Kidney (tissue), 14 donors: ENCODE data around the gene CD68. TPM values are rescaled to one million over a fixed set of nuclear protein-coding genes. Genes with fewer than 3 reads are reported as not detected.

ENCODE experiments used
- DNase-seq, 5 donors: peaks; one replicate each; pipeline ENCODE4 v3.0.0-alpha.2; 2013 to 2020
- FAIRE-seq: peaks from 2 replicates; lab custom pipeline; 2012; peaks lifted over from hg19 to GRCh38; lab: Jason Lieb, UNC
- H3K27ac ChIP-seq, 2 donors: one replicate each; pipeline ENCODE4 v1.7.0; 2013; ENCODE audit warnings: low read depth in 2 of 2, low read length in 2 of 2, inconsistent platforms in 1 of 2
- H3K27me3 ChIP-seq: one replicate; pipeline ENCODE4 v1.7.1; 2013; ENCODE audit warnings: low read length, inconsistent platforms; ENCODE audit not compliant: control insufficient read depth, insufficient read depth
- H3K36me3 ChIP-seq, 3 donors: one replicate each; pipeline versions ENCODE4 v1.7.0 to v1.7.1; 2013; ENCODE audit warnings: low read length in 3 of 3, control low read depth in 1 of 3, inconsistent platforms in 1 of 3; ENCODE audit not compliant: insufficient read depth in 3 of 3, control insufficient read depth in 2 of 3
- H3K4me1 ChIP-seq, 3 donors: one replicate each; pipeline versions ENCODE4 v1.7.0 to v1.7.1; 2013; ENCODE audit warnings: low read length in 3 of 3, inconsistent platforms in 1 of 3, low read depth in 1 of 3; ENCODE audit not compliant: control insufficient read depth in 2 of 3, insufficient read depth in 2 of 3
- H3K4me3 ChIP-seq, 3 donors: one replicate each; pipeline versions ENCODE4 v1.7.0 to v1.8.1; 2013; ENCODE audit warnings: low read length in 3 of 3, control low read depth in 1 of 3, inconsistent platforms in 1 of 3
- H3K9ac ChIP-seq, 3 donors: one replicate each; pipeline versions ENCODE4 v1.7.0 to v1.7.1; 2013; ENCODE audit warnings: low read length in 3 of 3, control low read depth in 1 of 3, inconsistent platforms in 1 of 3
- H3K9me3 ChIP-seq, 3 donors: one replicate each; pipeline versions ENCODE4 v1.7.0 to v1.7.1; 2013; ENCODE audit warnings: low read length in 3 of 3, control low read depth in 1 of 3, inconsistent platforms in 1 of 3; ENCODE audit not compliant: control insufficient read depth in 2 of 3, insufficient read depth in 1 of 3
- CTCF ChIP-seq: IDR thresholded peaks from 3 replicates; pipeline ENCODE4 v1.5.1; 2012; ENCODE audit warnings: mild to moderate bottlenecking, moderate library complexity, borderline replicate concordance; ENCODE audit not compliant: insufficient read depth; ENCODE audit errors: extremely low read depth
- intact Hi-C: fragments of 100-400 bp; cut with DNase I; formaldehyde crosslinking; loops from one replicate; pipeline ENCODE4 v1.11.1; 2022
- polyA plus RNA-seq: library from polyadenylated mRNA; stranded (reverse); fragments of 350-450 nt; fragmentation: Illumina TruSeq; extraction: RNeasy Lipid Tissue Mini Kit (QIAGEN cat#74804); gene quantifications from one replicate; pipeline ENCODE4 v1.2.3, GENCODE V29; 2014; ENCODE audit warnings: low read depth, low replicate concordance; ENCODE audit not compliant: insufficient read depth
- total RNA-seq: library from RNA; stranded (reverse); fragmentation: NEBNext Ultra II Directional; extraction: Animal tissue kit (Norgen Biotek cat#: 25700); gene quantifications from one replicate; pipeline ENCODE4 v1.2.1, GENCODE V29; 2021
- donor health status: control.
- donor health status: control.
- donor health status: control.
- donor health status: control.
- donor health status: control.
- donor health status: DM: yes; HTN: yes; CAD: no.
- donor health status: Normal renal cell carcinoma (clear cell type).

Gene CD68
- total and polyA plus RNA-seq, 2 donors from 2014 or later, result 38.3 to 92.6 TPM

GRCh38 chr17:7538050-7538449 lies 41.4 kb upstream of the CD68 start:
- Histone ChIP-seq H3K27me3 (no peaks in the 10 kb centered on the region), H3K4me3 (no peak overlapping the region), H3K4me1 (peaks cover 0 to 3% (median under 1%) of the 10 kb centered on the region in 3 donors), H3K9me3 (peaks cover 0 to 7% (median 0%) of the 10 kb centered on the region in 3 donors), H3K9ac (no peak overlapping the region), H3K27ac (peak overlapping the region in 1 of 2 donors; percentile 75), H3K36me3 (no peaks in the 10 kb centered on the region)
- DNase-seq, result peak in 1 of 5 donors; percentile 19
- TF ChIP-seq CTCF, result no peak
- FAIRE-seq, result no peak
- intact Hi-C loops, result no loop called here

- Histone ChIP-seq H3K36me3 (no peaks in the 10 kb centered on the region), H3K4me1 (peaks cover 0 to 7% (median 3%) of the 10 kb centered on the region in 3 donors), H3K9ac (no peak overlapping the region), H3K4me3 (peak overlapping the region in 1 of 3 donors; percentile 2), H3K27me3 (no peaks in the 10 kb centered on the region), H3K9me3 (peaks cover 0 to 7% (median 0%) of the 10 kb centered on the region in 3 donors), H3K27ac (peak overlapping the region; percentile 59 to 75)
- intact Hi-C loops, result no loop called here
- FAIRE-seq, result no peak
- peak in 1 of 5 donors; percentile 32 for DNase-seq
- TF ChIP-seq CTCF, result no peak
Measured at GRCh38 chr17:7538891-7539545, 40.4 kb upstream of the CD68 start.

GRCh38 chr17:7541074-7541621 lies 38.3 kb upstream of the CD68 start:
- intact Hi-C loops, result no loop called here
- no peak overlapping the region for H3K9ac ChIP-seq
- peaks cover 0 to 7% (median 0%) of the 10 kb centered on the region in 3 donors for H3K9me3 ChIP-seq
- DNase-seq, result peak in 1 of 5 donors; percentile 34
- H3K27ac ChIP-seq, result no peak overlapping the region
- H3K27me3 ChIP-seq, result no peaks in the 10 kb centered on the region
- TF ChIP-seq CTCF, result no peak
- FAIRE-seq, result no peak
- H3K4me3 ChIP-seq, result no peak overlapping the region
- H3K4me1 ChIP-seq, result peaks cover 0 to 9% (median 3%) of the 10 kb centered on the region in 3 donors
- no peaks in the 10 kb centered on the region for H3K36me3 ChIP-seq
